Measurements from ENCODE around the gene TANC1. TPM values are rescaled to one million over a fixed set of nuclear protein-coding genes. Genes with fewer than 3 reads are reported as not detected.

Gene TANC1
- total and polyA plus RNA-seq, 2 experiments from 2014 or later, result 2.8 to 9.5 TPM

DNA sequence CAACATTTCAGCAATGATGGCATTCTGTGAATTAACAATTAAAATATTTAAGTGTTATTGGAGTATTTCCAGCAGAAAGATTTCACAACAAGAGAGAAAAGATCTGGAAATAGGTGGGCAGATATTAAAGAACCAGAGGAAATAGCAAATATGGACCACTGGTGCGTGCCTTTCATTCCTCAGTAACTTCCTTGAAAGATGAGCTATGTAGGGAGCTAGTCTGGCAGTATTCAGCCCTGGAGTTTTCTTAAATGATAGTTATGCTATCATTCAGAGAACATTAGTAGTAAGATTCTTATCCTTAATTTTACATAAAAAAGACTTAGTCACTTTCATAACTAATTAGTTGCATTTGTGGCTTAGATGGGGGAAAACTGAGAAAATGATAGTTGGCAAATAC lies 41.5 kb downstream of the TANC1 start (continued):
- TF ChIP-seq, protein P1, sequence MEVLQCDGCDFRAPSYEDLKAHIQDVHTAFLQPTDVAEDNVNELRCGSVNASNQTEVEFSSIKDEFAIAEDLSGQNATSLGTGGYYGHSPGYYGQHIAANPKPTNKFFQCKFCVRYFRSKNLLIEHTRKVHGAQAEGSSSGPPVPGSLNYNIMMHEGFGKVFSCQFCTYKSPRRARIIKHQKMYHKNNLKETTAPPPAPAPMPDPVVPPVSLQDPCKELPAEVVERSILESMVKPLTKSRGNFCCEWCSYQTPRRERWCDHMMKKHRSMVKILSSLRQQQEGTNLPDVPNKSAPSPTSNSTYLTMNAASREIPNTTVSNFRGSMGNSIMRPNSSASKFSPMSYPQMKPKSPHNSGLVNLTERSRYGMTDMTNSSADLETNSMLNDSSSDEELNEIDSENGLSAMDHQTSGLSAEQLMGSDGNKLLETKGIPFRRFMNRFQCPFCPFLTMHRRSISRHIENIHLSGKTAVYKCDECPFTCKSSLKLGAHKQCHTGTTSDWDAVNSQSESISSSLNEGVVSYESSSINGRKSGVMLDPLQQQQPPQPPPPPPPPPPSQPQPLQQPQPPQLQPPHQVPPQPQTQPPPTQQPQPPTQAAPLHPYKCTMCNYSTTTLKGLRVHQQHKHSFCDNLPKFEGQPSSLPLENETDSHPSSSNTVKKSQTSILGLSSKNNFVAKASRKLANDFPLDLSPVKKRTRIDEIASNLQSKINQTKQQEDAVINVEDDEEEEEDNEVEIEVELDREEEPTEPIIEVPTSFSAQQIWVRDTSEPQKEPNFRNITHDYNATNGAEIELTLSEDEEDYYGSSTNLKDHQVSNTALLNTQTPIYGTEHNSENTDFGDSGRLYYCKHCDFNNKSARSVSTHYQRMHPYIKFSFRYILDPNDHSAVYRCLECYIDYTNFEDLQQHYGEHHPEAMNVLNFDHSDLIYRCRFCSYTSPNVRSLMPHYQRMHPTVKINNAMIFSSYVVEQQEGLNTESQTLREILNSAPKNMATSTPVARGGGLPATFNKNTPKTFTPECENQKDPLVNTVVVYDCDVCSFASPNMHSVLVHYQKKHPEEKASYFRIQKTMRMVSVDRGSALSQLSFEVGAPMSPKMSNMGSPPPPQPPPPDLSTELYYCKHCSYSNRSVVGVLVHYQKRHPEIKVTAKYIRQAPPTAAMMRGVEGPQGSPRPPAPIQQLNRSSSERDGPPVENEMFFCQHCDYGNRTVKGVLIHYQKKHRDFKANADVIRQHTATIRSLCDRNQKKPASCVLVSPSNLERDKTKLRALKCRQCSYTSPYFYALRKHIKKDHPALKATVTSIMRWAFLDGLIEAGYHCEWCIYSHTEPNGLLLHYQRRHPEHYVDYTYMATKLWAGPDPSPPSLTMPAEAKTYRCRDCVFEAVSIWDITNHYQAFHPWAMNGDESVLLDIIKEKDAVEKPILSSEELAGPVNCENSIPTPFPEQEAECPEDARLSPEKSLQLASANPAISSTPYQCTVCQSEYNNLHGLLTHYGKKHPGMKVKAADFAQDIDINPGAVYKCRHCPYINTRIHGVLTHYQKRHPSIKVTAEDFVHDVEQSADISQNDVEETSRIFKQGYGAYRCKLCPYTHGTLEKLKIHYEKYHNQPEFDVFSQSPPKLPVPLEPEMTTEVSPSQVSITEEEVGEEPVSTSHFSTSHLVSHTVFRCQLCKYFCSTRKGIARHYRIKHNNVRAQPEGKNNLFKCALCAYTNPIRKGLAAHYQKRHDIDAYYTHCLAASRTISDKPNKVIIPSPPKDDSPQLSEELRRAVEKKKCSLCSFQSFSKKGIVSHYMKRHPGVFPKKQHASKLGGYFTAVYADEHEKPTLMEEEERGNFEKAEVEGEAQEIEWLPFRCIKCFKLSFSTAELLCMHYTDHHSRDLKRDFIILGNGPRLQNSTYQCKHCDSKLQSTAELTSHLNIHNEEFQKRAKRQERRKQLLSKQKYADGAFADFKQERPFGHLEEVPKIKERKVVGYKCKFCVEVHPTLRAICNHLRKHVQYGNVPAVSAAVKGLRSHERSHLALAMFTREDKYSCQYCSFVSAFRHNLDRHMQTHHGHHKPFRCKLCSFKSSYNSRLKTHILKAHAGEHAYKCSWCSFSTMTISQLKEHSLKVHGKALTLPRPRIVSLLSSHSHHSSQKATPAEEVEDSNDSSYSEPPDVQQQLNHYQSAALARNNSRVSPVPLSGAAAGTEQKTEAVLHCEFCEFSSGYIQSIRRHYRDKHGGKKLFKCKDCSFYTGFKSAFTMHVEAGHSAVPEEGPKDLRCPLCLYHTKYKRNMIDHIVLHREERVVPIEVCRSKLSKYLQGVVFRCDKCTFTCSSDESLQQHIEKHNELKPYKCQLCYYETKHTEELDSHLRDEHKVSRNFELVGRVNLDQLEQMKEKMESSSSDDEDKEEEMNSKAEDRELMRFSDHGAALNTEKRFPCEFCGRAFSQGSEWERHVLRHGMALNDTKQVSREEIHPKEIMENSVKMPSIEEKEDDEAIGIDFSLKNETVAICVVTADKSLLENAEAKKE (CRISPR knock-in tag; IDR thresholded peaks at IDR 0.05), result no peak
- TF ChIP-seq, protein P2, sequence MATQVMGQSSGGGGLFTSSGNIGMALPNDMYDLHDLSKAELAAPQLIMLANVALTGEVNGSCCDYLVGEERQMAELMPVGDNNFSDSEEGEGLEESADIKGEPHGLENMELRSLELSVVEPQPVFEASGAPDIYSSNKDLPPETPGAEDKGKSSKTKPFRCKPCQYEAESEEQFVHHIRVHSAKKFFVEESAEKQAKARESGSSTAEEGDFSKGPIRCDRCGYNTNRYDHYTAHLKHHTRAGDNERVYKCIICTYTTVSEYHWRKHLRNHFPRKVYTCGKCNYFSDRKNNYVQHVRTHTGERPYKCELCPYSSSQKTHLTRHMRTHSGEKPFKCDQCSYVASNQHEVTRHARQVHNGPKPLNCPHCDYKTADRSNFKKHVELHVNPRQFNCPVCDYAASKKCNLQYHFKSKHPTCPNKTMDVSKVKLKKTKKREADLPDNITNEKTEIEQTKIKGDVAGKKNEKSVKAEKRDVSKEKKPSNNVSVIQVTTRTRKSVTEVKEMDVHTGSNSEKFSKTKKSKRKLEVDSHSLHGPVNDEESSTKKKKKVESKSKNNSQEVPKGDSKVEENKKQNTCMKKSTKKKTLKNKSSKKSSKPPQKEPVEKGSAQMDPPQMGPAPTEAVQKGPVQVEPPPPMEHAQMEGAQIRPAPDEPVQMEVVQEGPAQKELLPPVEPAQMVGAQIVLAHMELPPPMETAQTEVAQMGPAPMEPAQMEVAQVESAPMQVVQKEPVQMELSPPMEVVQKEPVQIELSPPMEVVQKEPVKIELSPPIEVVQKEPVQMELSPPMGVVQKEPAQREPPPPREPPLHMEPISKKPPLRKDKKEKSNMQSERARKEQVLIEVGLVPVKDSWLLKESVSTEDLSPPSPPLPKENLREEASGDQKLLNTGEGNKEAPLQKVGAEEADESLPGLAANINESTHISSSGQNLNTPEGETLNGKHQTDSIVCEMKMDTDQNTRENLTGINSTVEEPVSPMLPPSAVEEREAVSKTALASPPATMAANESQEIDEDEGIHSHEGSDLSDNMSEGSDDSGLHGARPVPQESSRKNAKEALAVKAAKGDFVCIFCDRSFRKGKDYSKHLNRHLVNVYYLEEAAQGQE (IDR thresholded peaks at IDR 0.05; ENCODE audit: unreplicated experiment), result no peak
- TF ChIP-seq NANOG (IDR thresholded peaks at IDR 0.05; ENCODE audit: borderline replicate concordance), result no peak
- TF ChIP-seq, protein P3, sequence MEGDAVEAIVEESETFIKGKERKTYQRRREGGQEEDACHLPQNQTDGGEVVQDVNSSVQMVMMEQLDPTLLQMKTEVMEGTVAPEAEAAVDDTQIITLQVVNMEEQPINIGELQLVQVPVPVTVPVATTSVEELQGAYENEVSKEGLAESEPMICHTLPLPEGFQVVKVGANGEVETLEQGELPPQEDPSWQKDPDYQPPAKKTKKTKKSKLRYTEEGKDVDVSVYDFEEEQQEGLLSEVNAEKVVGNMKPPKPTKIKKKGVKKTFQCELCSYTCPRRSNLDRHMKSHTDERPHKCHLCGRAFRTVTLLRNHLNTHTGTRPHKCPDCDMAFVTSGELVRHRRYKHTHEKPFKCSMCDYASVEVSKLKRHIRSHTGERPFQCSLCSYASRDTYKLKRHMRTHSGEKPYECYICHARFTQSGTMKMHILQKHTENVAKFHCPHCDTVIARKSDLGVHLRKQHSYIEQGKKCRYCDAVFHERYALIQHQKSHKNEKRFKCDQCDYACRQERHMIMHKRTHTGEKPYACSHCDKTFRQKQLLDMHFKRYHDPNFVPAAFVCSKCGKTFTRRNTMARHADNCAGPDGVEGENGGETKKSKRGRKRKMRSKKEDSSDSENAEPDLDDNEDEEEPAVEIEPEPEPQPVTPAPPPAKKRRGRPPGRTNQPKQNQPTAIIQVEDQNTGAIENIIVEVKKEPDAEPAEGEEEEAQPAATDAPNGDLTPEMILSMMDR (conservative IDR thresholded peaks at IDR 0.05; ENCODE audit: low read depth in 2 of 2), result no peak
- TF ChIP-seq EZH2phosphoT487 (IDR thresholded peaks at IDR 0.05; ENCODE audit: unreplicated experiment), result no peak
- TF ChIP-seq STAT1 (IDR thresholded peaks at IDR 0.05; ENCODE audit: unreplicated experiment), result no peak
- no peak for TF ChIP-seq CREB1 (CRISPR knock-in tag; IDR thresholded peaks at IDR 0.05; ENCODE audit: low read depth)
- TF ChIP-seq ZNF114 (CRISPR knock-in tag; IDR thresholded peaks at IDR 0.05), result no peak
- TF ChIP-seq JUNB (IDR thresholded peaks at IDR 0.05; ENCODE audit: unreplicated experiment), result no peak
- TF ChIP-seq, protein P4, sequence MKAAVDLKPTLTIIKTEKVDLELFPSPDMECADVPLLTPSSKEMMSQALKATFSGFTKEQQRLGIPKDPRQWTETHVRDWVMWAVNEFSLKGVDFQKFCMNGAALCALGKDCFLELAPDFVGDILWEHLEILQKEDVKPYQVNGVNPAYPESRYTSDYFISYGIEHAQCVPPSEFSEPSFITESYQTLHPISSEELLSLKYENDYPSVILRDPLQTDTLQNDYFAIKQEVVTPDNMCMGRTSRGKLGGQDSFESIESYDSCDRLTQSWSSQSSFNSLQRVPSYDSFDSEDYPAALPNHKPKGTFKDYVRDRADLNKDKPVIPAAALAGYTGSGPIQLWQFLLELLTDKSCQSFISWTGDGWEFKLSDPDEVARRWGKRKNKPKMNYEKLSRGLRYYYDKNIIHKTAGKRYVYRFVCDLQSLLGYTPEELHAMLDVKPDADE (IDR thresholded peaks at IDR 0.05), result no peak
- no peak for TF ChIP-seq POLR2AphosphoS5 (IDR thresholded peaks at IDR 0.05; ENCODE audit: low read depth)
